Bronchial smooth muscle cell (primary cell): ENCODE measurements around the gene NRCAM. TPM values are rescaled to one million over a fixed set of nuclear protein-coding genes. Genes with fewer than 3 reads are reported as not detected.

Experiments
- total RNA-seq: library from RNA; depleted of rRNA; stranded (reverse); fragments of >200 nt; gene quantifications from 2 replicates; pipeline ENCODE4 v1.2.1, GENCODE V29; 2014

The NRCAM gene
- total RNA-seq: 0.17 and 1.4 TPM in 2 replicates

DNA sequence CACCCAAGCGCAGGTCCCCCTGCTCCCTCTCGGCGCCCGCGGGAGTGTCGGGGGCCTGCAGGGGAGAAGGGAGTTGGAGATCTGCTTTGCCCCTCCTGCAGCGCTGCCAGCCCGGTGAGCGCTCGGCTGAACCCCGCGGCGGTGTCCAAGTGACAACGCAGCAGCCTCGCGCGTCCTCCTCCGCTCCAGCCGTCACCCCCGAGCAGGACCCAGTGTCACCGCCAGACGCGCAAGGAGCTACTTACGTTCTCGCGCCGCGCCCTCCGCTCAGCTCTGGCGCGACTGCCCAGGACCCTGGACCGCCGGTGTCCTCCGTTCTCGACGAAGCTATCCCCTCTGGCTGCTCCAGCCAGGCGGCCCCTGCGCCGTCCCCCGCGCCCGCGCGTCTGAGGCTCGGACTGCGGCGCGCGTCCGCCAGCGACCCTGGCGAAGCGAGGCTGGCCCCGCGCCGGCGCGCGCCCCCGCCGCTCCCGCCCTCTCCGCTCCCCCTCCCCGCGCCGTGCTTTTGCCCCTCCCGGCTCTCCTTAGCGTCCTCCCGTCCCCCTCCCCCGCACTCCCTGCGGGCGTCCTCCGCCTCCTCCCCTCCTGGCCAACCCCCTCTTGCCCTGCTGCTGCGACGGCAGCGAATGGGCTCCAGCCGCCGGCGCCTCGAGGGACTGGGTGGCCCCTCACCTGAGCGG lies at the start of gene NRCAM:
Gene NRCAM (minus strand): TSS at position 439 of the 680 bp plus-strand sequence. CDS start 216,372 bp downstream, outside the sequence.

DNA sequence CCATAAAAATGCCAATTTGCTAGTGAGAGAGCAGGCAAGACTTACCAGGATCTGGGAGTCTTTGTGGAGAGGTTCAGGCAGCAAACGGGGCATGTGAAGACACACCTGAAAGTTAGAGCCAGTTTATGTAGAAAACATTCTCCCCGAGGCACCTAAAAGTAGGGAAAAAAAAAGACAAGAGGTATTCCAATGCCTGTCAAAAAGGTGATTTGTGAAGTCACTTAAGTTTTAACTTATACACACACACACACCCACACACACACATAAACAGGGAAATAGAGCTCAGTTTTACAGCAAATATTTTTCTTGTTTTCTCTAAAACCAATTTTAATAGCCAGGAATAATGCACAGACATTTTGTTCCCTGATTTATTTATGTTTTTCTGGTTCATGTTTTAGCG lies 326.0 kb downstream of the NRCAM start, which contains the start of gene LAMB4:
Gene LAMB4 (minus strand): TSS at position 101 of the 400 bp plus-strand sequence. CDS start 7,197 bp downstream, outside the sequence.

Other genes starting within 250 kb of the NRCAM start
- gene PNPLA8, start 69.7 kb upstream of the NRCAM start, total RNA-seq: 25.5 and 27.1 TPM in 2 replicates
- gene THAP5, start 113.3 kb upstream of the NRCAM start, total RNA-seq: 8.1 and 19.5 TPM in 2 replicates
- 28.4 and 49.2 TPM in 2 replicates for gene DNAJB9, start 113.4 kb upstream of the NRCAM start, total RNA-seq